Upper lobe of left lung (tissue), 6 donors: Measurements from ENCODE around the gene CCDC181. TPM values are rescaled to one million over a fixed set of nuclear protein-coding genes. Genes with fewer than 3 reads are reported as not detected.

Source experiments
- ATAC-seq, 2 donors: fragments of 200-7000 bp; cut with Tn5 transposase; one replicate each; pipeline ENCODE4 v1.9.1; 2022; ENCODE audit warnings: mild to moderate bottlenecking in 2 of 2, moderate library complexity in 2 of 2; ENCODE audit not compliant: low FRiP score in 2 of 2
- DNase-seq, 2 donors: peaks; one replicate each; pipeline ENCODE4 v3.0.0-alpha.2; 2019 to 2020
- H3K27ac ChIP-seq, 4 donors: fragments of 200-600 bp; sonication (generic); one replicate each; pipeline ENCODE4 v1.5.1; 2016 to 2019
- H3K27me3 ChIP-seq, 4 donors: fragments of 200-600 bp; sonication (generic); one replicate each; pipeline ENCODE4 v1.5.1; 2017 to 2019
- H3K36me3 ChIP-seq, 4 donors: fragments of 200-600 bp; sonication (generic); one replicate each; pipeline ENCODE4 v1.5.1; 2016 to 2019
- H3K4me1 ChIP-seq, 4 donors: fragments of 200-600 bp; sonication (generic); one replicate each; pipeline ENCODE4 v1.5.1; 2018 to 2019
- H3K4me3 ChIP-seq, 4 donors: fragments of 200-600 bp; sonication (generic); one replicate each; pipeline ENCODE4 v1.5.1; 2017 to 2019; ENCODE audit warnings: mild to moderate bottlenecking in 2 of 4, moderate library complexity in 1 of 4
- H3K9me3 ChIP-seq, 4 donors: fragments of 200-600 bp; sonication (generic); one replicate each; pipeline ENCODE4 v1.5.1; 2018 to 2019
- CTCF ChIP-seq, 6 experiments: fragments of 450-650 bp in 4 of 6; fragments of 200-600 bp in 2 of 6; sonication (generic) in 2 of 6; IDR thresholded peaks; one replicate each; pipeline ENCODE4 v1.5.1; 2016 to 2019; ENCODE audit warnings: antibody characterized with exemption in 6 of 6
- EP300 ChIP-seq, 4 donors: sonication (generic); formaldehyde crosslinking; IDR thresholded peaks; one replicate each; pipeline ENCODE4 v1.5.1; 2017; ENCODE audit warnings: antibody characterized with exemption in 4 of 4, control low read depth in 2 of 4
- POLR2A ChIP-seq, 4 donors: fragments of 450-650 bp; IDR thresholded peaks; one replicate each; pipeline ENCODE4 v1.5.1; 2016 to 2017; ENCODE audit warnings: antibody characterized with exemption in 4 of 4, mild to moderate bottlenecking in 2 of 4
- POLR2AphosphoS5 ChIP-seq, 2 donors: sonication (generic); formaldehyde crosslinking; IDR thresholded peaks; one replicate each; pipeline ENCODE4 v1.5.1; 2017; ENCODE audit warnings: antibody characterized with exemption in 2 of 2
- WGBS, 2 donors: methylation state at CpG; one replicate each; pipeline ENCODE4 v1.1.5; 2017 to 2018; 5-methylcytosine and 5-hydroxymethylcytosine counted together
- total RNA-seq, 6 donors: library from RNA; depleted of rRNA in 4 of 6; stranded (reverse); fragments of >200 nt in 4 of 6; gene quantifications; one replicate each; pipeline versions ENCODE4 v1.1.0 to v1.2.1, GENCODE V29; 2016 to 2021
- donor health status: DM: no; HTN: no; CAD: no; lungs with moderate emphysema.
- donor health status: DM: no; HTN: yes; CAD: no; lungs with severe emphysema.

The CCDC181 gene
- total RNA-seq, 6 donors from 2014 or later, result 0.29 to 6.9 (median 2.6) TPM

GRCh38 chr1:169390303-169390702 lies 37.0 kb downstream of the CCDC181 start:
- no peak overlapping the region for H3K4me3 ChIP-seq
- no peak for TF ChIP-seq EP300 (IDR thresholded peaks at IDR 0.05)
- no peak for TF ChIP-seq POLR2AphosphoS5 (IDR thresholded peaks at IDR 0.05)
- no peak for TF ChIP-seq CTCF (IDR thresholded peaks at IDR 0.05)
- no peak for TF ChIP-seq POLR2A (IDR thresholded peaks at IDR 0.05)
- H3K27ac ChIP-seq, result no peak overlapping the region
- no peaks in the 10 kb centered on the region for H3K27me3 ChIP-seq
- peaks cover 19 to 86% (median 43%) of the 10 kb centered on the region in 4 donors for H3K36me3 ChIP-seq
- DNase-seq (no peak), ATAC-seq (no peak)
- H3K9me3 ChIP-seq, result no peaks in the 10 kb centered on the region
- H3K4me1 ChIP-seq, result no peaks in the 10 kb centered on the region

DNA sequence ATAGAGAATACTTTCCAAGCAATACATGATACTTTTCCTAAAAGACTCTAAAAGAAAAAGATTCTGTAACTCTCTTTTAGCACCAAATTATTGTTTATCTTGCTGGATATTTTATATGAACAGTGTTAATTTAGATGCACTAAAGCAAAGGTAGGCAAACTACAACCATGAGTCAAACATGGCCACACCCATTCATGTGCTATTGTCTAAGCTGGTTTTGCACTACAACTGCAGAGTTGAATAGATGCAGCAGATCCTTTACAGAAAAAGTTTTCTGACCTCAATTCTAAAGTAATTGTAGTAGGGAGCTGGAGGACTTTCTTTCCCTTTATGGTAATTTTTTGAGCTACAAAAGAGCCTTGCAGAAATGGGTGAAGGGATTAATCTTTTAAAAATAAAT lies 39.9 kb downstream of the CCDC181 start:
- H3K4me1 ChIP-seq, result no peaks in the 10 kb centered on the region
- ATAC-seq (no peak), DNase-seq (no peak)
- no peaks in the 10 kb centered on the region for H3K9me3 ChIP-seq
- no peak overlapping the region for H3K4me3 ChIP-seq
- H3K27me3 ChIP-seq, result no peaks in the 10 kb centered on the region
- H3K27ac ChIP-seq, result no peak overlapping the region
- peaks cover 20 to 89% (median 48%) of the 10 kb centered on the region in 4 donors for H3K36me3 ChIP-seq
- TF ChIP-seq POLR2AphosphoS5 (IDR thresholded peaks at IDR 0.05) (no peak), POLR2A (IDR thresholded peaks at IDR 0.05) (no peak), CTCF (IDR thresholded peaks at IDR 0.05) (no peak), EP300 (IDR thresholded peaks at IDR 0.05) (no peak)

GRCh38 chr1:169383449-169383848 lies 43.8 kb downstream of the CCDC181 start:
- no peaks in the 10 kb centered on the region for H3K4me1 ChIP-seq
- peaks cover 29 to 93% (median 42%) of the 10 kb centered on the region in 4 donors for H3K36me3 ChIP-seq
- H3K27me3 ChIP-seq, result no peaks in the 10 kb centered on the region
- no peak for ATAC-seq
- no peaks in the 10 kb centered on the region for H3K9me3 ChIP-seq
- TF ChIP-seq CTCF (IDR thresholded peaks at IDR 0.05) (no peak), POLR2A (IDR thresholded peaks at IDR 0.05) (no peak), EP300 (IDR thresholded peaks at IDR 0.05) (no peak)
- no peak for DNase-seq
- WGBS, 2 donors, result 76 to 79% methylated on average over 4 of the region's 4 CpGs
- no peak overlapping the region for H3K27ac ChIP-seq
- no peak overlapping the region for H3K4me3 ChIP-seq

GRCh38 chr1:169381162-169381561 lies 46.1 kb downstream of the CCDC181 start:
- no peak overlapping the region for H3K27ac ChIP-seq
- no peaks in the 10 kb centered on the region for H3K27me3 ChIP-seq
- peaks cover 20 to 90% (median 47%) of the 10 kb centered on the region in 4 donors for H3K36me3 ChIP-seq
- ATAC-seq, result no peak
- DNase-seq, result no peak
- H3K4me3 ChIP-seq, result no peak overlapping the region
- H3K4me1 ChIP-seq, result no peaks in the 10 kb centered on the region
- no peak for TF ChIP-seq EP300 (IDR thresholded peaks at IDR 0.05)
- TF ChIP-seq CTCF (IDR thresholded peaks at IDR 0.05), result no peak
- no peak for TF ChIP-seq POLR2AphosphoS5 (IDR thresholded peaks at IDR 0.05)
- TF ChIP-seq POLR2A (IDR thresholded peaks at IDR 0.05), result no peak
- no peaks in the 10 kb centered on the region for H3K9me3 ChIP-seq

DNA sequence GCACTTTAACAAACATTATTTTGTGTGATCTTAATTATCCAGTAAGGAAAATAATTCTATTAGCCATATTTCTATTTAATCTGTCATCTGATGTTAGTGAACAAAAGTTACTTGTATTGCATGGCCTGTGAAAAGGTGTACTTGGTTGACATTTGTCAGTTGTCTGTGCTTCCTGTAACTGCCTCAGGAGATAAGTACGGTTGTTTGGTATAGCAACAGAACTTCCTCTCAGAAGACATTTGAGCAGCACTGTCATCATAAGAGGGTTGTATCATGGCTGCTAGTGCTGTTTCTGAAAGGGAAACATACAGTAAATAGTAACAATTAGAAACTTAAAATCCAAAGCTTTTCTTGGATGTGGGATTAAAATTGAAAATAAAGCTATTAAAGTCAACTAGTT lies 55.9 kb downstream of the CCDC181 start:
- ATAC-seq (no peak), DNase-seq (no peak)
- 39 to 52% methylated on average over 1 of the region's 1 CpG for WGBS, 2 donors
- TF ChIP-seq CTCF (IDR thresholded peaks at IDR 0.05) (no peak), POLR2A (IDR thresholded peaks at IDR 0.05) (no peak), POLR2AphosphoS5 (IDR thresholded peaks at IDR 0.05) (no peak), EP300 (IDR thresholded peaks at IDR 0.05) (no peak)
- no peaks in the 10 kb centered on the region for H3K27me3 ChIP-seq
- H3K4me1 ChIP-seq, result peaks cover 6 to 30% (median 22%) of the 10 kb centered on the region in 4 donors
- no peak overlapping the region for H3K4me3 ChIP-seq
- no peak overlapping the region for H3K27ac ChIP-seq
- peaks cover 4 to 38% (median 12%) of the 10 kb centered on the region in 4 donors for H3K36me3 ChIP-seq
- no peaks in the 10 kb centered on the region for H3K9me3 ChIP-seq
